Measurements from ENCODE around the gene MRPL12.

DNA sequence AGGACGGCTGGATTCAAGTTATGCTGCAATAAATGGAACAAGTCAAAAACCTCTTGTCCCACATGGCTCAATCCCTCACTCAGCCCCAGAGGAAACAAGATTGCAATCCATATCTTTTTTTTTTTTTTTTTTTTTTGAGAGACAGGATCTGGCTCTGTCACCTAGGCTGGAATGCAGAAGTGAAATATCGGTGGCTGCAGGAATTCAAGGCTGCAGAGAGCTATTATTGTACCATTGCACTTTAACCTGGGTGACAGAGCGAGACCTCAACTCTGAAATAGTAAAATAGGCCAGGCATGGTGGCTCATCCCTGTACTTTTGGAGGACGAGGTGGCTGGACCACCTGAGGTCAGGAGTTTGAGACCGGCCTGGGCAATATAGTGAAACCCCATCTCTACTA, 44.1 kb upstream of the MRPL12 start:
- TF ChIP-seq, protein P1, sequence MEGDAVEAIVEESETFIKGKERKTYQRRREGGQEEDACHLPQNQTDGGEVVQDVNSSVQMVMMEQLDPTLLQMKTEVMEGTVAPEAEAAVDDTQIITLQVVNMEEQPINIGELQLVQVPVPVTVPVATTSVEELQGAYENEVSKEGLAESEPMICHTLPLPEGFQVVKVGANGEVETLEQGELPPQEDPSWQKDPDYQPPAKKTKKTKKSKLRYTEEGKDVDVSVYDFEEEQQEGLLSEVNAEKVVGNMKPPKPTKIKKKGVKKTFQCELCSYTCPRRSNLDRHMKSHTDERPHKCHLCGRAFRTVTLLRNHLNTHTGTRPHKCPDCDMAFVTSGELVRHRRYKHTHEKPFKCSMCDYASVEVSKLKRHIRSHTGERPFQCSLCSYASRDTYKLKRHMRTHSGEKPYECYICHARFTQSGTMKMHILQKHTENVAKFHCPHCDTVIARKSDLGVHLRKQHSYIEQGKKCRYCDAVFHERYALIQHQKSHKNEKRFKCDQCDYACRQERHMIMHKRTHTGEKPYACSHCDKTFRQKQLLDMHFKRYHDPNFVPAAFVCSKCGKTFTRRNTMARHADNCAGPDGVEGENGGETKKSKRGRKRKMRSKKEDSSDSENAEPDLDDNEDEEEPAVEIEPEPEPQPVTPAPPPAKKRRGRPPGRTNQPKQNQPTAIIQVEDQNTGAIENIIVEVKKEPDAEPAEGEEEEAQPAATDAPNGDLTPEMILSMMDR (IDR thresholded peaks at IDR 0.05; ENCODE audit: low read length): no peak
- no peak for TF ChIP-seq EZH2 (IDR thresholded peaks at IDR 0.05; ENCODE audit: borderline replicate concordance, low read length)

Measured in OCI-LY1 (cell line).